GM12801 (cell line): ENCODE measurements around the gene OR1N2.

Source experiments
- TF ChIP-seq, protein P1 (sequence below): IDR thresholded peaks from one replicate; pipeline ENCODE4 v1.5.1; 2011; ENCODE audit warnings: control low read depth; ENCODE audit not compliant: insufficient read length; ENCODE audit errors: extremely low read depth

Gene OR1N2, protein sequence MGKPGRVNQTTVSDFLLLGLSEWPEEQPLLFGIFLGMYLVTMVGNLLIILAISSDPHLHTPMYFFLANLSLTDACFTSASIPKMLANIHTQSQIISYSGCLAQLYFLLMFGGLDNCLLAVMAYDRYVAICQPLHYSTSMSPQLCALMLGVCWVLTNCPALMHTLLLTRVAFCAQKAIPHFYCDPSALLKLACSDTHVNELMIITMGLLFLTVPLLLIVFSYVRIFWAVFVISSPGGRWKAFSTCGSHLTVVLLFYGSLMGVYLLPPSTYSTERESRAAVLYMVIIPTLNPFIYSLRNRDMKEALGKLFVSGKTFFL

DNA sequence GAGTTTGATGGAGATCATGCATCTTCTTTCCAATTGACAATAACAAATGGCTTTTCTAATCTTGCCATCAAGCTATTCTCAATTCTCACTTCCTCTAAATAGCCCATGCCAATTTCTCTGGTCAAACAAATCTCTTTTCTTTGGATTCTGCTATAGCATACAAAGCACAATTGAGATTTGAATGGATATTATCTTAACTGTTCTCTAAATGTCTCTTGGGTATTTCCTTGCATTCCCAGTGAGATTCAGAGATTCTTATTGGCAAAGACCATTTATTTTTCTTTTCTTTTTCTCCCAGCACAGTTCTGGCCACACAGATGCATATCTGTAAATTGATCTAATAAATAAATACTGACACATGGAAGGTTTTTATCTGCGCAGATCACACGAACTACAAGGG is at the start of gene OR1N2:
TSS of gene OR1N2 (plus strand) at position 301 of the 400 bp plus-strand sequence. CDS start 100 bp downstream, outside the sequence.
- TF ChIP-seq, protein P1, sequence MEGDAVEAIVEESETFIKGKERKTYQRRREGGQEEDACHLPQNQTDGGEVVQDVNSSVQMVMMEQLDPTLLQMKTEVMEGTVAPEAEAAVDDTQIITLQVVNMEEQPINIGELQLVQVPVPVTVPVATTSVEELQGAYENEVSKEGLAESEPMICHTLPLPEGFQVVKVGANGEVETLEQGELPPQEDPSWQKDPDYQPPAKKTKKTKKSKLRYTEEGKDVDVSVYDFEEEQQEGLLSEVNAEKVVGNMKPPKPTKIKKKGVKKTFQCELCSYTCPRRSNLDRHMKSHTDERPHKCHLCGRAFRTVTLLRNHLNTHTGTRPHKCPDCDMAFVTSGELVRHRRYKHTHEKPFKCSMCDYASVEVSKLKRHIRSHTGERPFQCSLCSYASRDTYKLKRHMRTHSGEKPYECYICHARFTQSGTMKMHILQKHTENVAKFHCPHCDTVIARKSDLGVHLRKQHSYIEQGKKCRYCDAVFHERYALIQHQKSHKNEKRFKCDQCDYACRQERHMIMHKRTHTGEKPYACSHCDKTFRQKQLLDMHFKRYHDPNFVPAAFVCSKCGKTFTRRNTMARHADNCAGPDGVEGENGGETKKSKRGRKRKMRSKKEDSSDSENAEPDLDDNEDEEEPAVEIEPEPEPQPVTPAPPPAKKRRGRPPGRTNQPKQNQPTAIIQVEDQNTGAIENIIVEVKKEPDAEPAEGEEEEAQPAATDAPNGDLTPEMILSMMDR, result no peak

DNA sequence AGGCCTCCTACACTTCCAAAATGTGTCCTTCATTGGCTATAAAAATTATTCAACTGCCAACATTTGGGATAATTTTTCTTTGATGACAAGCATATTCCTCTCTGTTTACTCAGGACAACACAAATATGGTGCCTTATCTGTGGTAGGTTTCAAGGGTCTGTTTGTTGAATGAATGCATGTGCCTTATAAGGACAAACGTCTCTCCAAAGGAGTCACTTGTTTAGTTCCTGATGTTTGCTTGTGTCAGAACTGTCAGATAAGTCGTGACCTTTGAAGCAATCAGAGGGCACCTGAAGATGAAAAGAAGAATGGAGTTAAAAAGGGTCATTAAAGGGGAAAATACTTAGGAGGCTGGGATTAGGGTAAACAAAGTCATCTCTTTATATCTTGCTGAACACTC is 45.9 kb upstream of the OR1N2 start:
- TF ChIP-seq, protein P1, result no peak

DNA sequence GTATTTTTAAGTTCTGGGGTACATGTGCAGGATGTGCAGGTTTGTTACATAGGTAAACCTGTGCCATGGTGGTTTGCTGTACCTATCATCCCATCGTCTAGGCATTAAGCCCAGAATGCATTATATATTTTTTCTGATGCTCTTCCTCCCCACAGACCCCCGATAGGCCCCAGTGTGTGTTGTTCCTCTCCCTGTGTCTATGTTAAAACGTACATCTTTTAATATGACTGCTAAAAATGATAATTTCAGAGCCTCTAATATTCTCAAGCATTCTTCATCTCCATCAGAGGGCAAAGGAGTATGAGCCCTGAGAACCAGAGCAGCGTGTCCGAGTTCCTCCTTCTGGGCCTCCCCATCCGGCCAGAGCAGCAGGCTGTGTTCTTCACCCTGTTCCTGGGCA is 42.4 kb upstream of the OR1N2 start, which contains the start of gene OR1J2:
TSS of gene OR1J2 (plus strand) at position 301 of the 400 bp plus-strand sequence. CDS start at position 301, 0 bp downstream.
- TF ChIP-seq, protein P1, result no peak

DNA sequence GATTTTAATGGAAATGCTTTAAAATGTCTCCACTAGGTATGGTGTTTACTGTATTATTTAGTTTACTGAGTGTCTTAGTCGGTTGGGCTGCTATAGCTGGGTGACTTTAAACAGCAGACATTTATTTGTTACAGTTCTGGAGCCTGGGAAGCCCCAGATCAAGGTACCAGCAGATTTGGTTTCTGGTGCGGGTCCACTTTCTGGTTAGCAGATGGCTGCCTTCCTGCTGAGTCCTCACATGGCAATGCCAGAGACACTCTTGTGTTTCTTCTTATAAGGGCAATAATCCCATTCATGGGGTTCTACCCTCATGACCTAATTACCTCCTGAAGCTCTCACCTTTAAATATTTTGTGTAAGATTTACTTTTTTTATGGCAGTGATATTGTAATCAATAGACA is 34.7 kb upstream of the OR1N2 start:
- TF ChIP-seq, protein P1, result no peak

DNA sequence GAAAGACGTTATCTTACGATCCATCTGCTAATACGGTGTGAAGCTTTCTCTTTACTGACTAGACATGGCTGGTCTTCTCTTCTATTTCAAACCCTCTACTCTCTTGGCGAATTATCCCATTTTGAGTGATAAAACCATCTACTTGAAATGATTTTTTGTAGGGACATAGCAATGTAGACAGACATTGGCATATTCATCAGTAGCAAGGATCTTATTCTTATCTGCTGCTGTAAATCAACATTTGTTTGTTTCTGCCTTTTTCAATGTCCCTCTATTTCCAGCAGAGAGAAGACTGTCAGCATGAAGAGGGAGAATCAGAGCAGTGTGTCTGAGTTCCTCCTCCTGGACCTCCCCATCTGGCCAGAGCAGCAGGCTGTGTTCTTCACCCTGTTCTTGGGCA is 34.1 kb upstream of the OR1N2 start, which contains the start of gene OR1J4:
TSS of gene OR1J4 (plus strand) at position 301 of the 400 bp plus-strand sequence. CDS start at position 301, 0 bp downstream.
- TF ChIP-seq, protein P1, result no peak

DNA sequence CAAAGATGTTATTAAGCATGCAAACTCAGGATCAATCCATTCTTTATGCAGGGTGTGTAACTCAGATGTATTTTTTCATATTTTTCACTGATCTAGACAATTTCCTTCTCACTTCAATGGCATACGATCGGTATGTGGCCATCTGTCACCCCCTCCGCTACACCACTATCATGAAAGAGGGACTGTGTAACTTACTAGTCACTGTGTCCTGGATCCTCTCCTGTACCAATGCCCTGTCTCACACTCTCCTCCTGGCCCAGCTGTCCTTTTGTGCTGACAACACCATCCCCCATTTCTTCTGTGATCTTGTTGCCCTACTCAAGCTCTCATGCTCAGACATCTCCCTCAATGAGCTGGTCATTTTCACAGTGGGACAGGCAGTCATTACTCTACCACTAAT is 33.5 kb upstream of the OR1N2 start:
- TF ChIP-seq, protein P1, result no peak

DNA sequence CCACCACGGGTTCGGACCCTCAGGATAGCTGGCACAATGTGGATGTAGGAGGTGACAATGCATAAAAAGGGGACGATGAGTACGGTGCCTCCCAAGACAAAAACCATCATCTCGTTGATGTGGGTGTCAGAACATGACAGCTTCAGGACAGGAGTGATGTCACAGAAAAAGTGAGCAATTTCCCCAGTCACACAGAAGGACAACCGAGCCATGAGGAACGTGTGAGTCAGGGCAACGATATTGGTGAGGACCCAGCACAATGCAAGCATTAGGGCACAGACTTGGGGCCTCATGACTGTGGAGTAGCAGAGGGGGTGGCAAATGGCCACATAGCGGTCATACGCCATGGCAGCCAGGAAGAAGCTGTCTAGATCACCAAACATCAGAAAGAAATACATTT is 26.3 kb upstream of the OR1N2 start:
- TF ChIP-seq, protein P1, result no peak
